ENCODE data around the gene CORO1C. TPM values are rescaled to one million over a fixed set of nuclear protein-coding genes. Genes with fewer than 3 reads are reported as not detected.

CORO1C gene
- total RNA-seq, 4 donors from 2014 or later = 221 to 441 (median 315) TPM

DNA sequence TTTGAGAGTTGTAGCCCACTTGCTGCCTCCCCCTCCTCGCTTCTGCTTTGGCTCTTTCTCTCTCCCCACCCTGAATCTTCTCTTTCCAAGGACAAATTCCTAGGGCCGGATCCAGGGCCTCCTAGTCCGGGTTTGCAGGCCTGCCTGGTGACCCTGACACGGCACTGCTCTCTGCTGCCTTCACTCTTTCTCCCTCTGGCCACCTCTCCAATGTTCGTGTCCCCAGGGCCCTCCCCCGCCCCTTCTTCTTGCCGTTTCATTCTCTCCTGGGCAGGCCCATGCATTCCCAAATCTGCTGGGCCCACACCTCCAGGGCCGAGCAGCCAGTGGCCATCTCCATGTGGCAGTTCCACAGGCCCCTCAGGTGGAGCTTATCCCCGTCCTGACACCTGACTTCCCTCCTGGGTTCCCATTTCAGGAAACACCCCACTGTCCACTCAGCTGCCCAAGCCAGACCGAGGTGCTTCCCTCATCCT, 34.0 kb upstream of the CORO1C start:
- intact Hi-C loops (cut with DNase I) = no loop called here
- H3K4me3 ChIP-seq = no peak overlapping the region
- H3K27ac ChIP-seq (replicated peaks in 1 of 4) = no peak overlapping the region
- TF ChIP-seq EP300 (IDR thresholded peaks at IDR 0.05) (no peak), POLR2A (IDR thresholded peaks at IDR 0.05; ENCODE audit: low read depth) (no peak), POLR2AphosphoS5 (IDR thresholded peaks at IDR 0.05) (no peak)
- TF ChIP-seq, protein P1, sequence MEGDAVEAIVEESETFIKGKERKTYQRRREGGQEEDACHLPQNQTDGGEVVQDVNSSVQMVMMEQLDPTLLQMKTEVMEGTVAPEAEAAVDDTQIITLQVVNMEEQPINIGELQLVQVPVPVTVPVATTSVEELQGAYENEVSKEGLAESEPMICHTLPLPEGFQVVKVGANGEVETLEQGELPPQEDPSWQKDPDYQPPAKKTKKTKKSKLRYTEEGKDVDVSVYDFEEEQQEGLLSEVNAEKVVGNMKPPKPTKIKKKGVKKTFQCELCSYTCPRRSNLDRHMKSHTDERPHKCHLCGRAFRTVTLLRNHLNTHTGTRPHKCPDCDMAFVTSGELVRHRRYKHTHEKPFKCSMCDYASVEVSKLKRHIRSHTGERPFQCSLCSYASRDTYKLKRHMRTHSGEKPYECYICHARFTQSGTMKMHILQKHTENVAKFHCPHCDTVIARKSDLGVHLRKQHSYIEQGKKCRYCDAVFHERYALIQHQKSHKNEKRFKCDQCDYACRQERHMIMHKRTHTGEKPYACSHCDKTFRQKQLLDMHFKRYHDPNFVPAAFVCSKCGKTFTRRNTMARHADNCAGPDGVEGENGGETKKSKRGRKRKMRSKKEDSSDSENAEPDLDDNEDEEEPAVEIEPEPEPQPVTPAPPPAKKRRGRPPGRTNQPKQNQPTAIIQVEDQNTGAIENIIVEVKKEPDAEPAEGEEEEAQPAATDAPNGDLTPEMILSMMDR (IDR thresholded peaks at IDR 0.05) = no peak
- no peaks in the 10 kb centered on the region for H3K27me3 ChIP-seq
- peaks cover 15 to 23% (median 22%) of the 10 kb centered on the region in 4 donors for H3K4me1 ChIP-seq
- no peak for DNase-seq (ENCODE audit: extremely low spot score)
- 79% methylated on average over 10 of the region's 10 CpGs for WGBS
- H3K36me3 ChIP-seq = no peaks in the 10 kb centered on the region
- H3K9me3 ChIP-seq = no peaks in the 10 kb centered on the region

DNA sequence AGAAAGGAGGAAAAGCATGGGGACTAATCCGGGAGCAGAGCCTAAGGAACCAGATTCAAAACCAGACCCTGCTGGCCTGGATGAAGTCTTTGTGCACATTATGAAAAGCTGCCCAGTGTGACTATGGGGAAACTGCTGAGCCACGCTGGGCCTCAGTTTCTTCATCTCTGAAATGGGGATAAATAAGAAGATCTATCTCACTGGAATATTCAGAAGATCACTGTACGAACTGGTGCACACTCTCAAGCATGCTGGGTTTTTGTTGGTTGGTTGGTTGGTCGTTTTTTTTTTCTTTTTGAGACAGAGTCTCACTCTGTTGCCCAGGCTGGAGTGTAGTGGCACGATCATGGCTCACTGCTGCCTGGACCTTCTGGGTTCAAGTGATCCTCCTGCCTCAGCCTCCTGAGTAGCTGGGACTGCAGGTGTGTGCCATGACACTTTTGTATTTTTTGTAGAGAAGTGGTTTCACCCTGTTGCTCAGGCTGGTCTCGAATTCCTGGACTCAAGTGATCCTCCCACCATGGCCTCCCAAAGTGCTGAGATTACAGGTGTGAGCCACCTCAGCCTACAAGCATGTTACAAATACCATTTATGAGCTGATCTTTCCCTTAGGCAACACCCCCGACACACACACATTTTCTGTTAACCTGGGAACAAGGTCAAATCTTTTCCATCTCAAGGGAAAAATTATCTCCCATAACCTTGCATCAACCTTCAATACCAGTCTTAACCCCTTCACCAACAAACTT, 33.4 kb upstream of the CORO1C start:
- H3K27me3 ChIP-seq = no peaks in the 10 kb centered on the region
- no peaks in the 10 kb centered on the region for H3K9me3 ChIP-seq
- H3K27ac ChIP-seq (replicated peaks in 1 of 4) = no peak overlapping the region
- TF ChIP-seq POLR2AphosphoS5 (IDR thresholded peaks at IDR 0.05) (no peak), EP300 (IDR thresholded peaks at IDR 0.05) (no peak), POLR2A (IDR thresholded peaks at IDR 0.05; ENCODE audit: low read depth) (no peak)
- TF ChIP-seq, protein P1 (IDR thresholded peaks at IDR 0.05) = no peak
- 97% methylated on average over 7 of the region's 7 CpGs for WGBS
- no peak overlapping the region for H3K4me3 ChIP-seq
- no peak for DNase-seq (ENCODE audit: extremely low spot score)
- peaks cover 10 to 17% (median 16%) of the 10 kb centered on the region in 4 donors for H3K4me1 ChIP-seq
- H3K36me3 ChIP-seq = no peaks in the 10 kb centered on the region
- intact Hi-C loops (cut with DNase I) = no loop called here

DNA sequence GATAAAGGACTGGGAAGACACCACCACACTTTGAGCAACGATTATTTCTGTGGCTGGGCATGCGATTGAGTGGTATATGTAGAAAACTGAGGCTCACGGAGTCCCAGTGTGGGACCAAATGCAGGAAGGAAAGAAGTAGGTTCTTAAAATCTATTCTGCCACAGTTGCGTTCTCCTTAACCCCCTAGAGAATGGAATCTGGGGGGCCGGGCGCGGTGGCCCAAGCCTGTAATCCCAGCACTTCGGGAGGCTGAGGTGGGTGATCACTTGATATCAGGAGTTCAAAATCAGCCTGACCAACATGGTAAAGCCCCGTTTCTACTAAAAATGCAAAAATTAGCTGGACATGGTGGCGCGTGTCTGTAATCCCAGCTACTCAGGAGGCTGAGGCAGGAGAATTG, 29.9 kb upstream of the CORO1C start:
- intact Hi-C loops (cut with DNase I) = no loop called here
- 97% methylated on average over 11 of the region's 11 CpGs for WGBS
- no peak overlapping the region for H3K27ac ChIP-seq (replicated peaks in 1 of 4)
- H3K36me3 ChIP-seq = no peaks in the 10 kb centered on the region
- TF ChIP-seq POLR2A (IDR thresholded peaks at IDR 0.05; ENCODE audit: low read depth) = no peak
- no peak for DNase-seq (ENCODE audit: extremely low spot score)
- no peaks in the 10 kb centered on the region for H3K27me3 ChIP-seq
- H3K4me3 ChIP-seq = no peak overlapping the region
- H3K9me3 ChIP-seq = no peaks in the 10 kb centered on the region
- no peaks in the 10 kb centered on the region for H3K4me1 ChIP-seq

DNA sequence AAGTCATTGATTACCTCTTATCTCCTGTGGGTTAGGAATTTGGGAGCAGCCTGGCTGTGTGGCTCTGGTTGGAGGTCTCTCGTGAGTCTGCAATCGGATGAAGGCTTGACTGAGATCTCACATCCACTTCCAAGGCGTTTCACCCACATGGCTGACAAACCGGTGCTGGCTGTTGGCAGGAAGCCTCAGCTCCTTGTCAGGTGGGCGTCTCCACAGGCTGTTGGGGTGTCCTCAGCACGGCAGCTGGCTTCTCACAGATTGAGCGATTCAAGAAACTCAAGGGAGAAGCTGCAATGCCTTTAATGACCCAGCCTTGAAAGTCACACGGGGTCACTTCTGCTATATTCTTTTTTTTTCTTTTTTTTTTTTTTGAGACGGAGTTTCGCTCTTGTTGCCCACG, 28.6 kb upstream of the CORO1C start:
- intact Hi-C loops (cut with DNase I) = no loop called here
- DNase-seq (ENCODE audit: extremely low spot score) = no peak
- Histone ChIP-seq H3K4me3 (no peak overlapping the region), H3K36me3 (no peaks in the 10 kb centered on the region), H3K27ac (replicated peaks in 1 of 4) (no peak overlapping the region), H3K9me3 (no peaks in the 10 kb centered on the region), H3K27me3 (no peaks in the 10 kb centered on the region), H3K4me1 (no peaks in the 10 kb centered on the region)
- WGBS = 87% methylated on average over 11 of the region's 11 CpGs
- TF ChIP-seq POLR2A (IDR thresholded peaks at IDR 0.05; ENCODE audit: low read depth) (no peak), EP300 (IDR thresholded peaks at IDR 0.05) (no peak), POLR2AphosphoS5 (IDR thresholded peaks at IDR 0.05) (no peak)
- TF ChIP-seq, protein P1 (IDR thresholded peaks at IDR 0.05) = no peak

DNA sequence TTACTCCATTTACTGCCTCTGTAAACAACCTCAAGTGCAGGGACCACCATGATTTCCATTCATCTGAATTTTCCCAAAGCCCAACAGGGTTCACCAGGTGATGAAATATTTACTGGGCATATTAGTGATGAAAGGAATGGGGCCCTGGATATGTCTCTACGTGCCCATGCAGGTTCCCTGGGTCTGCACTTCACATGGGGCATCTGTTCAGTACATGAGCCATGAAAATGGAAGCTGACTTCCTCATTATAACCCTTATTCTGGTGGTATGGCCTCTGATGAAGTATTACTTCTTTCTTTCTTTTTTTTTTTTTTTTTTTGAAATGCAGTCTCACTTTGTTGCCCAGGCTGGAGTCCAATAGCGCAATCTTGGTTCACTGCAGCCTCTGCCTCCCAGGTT, 26.5 kb upstream of the CORO1C start:
- no peak overlapping the region for H3K4me3 ChIP-seq
- no peaks in the 10 kb centered on the region for H3K4me1 ChIP-seq
- no peak for DNase-seq (ENCODE audit: extremely low spot score)
- 97% methylated on average over 2 of the region's 2 CpGs for WGBS
- TF ChIP-seq, protein P1 (IDR thresholded peaks at IDR 0.05) = no peak
- no peak for TF ChIP-seq POLR2A (IDR thresholded peaks at IDR 0.05; ENCODE audit: low read depth)
- no peak for TF ChIP-seq POLR2AphosphoS5 (IDR thresholded peaks at IDR 0.05)
- no peak for TF ChIP-seq EP300 (IDR thresholded peaks at IDR 0.05)
- H3K27ac ChIP-seq (replicated peaks in 1 of 4) = no peak overlapping the region
- no peaks in the 10 kb centered on the region for H3K36me3 ChIP-seq
- no peaks in the 10 kb centered on the region for H3K9me3 ChIP-seq
- intact Hi-C loops (cut with DNase I) = no loop called here
- no peaks in the 10 kb centered on the region for H3K27me3 ChIP-seq
